DMS79 treated with DMSO at 0.1 percent for 48 hours (cell line): ENCODE measurements around the gene SLC25A52.
"Not testable (repeated sequence)": the region's sequence is repeated elsewhere in the genome, so short reads cannot be mapped to it uniquely, and the experiment has no call there.

Experiments used
- DNase-seq: peaks from one replicate; lab custom pipeline; 2025; lab: John Stamatoyannopoulos, UW

Gene SLC25A52, protein sequence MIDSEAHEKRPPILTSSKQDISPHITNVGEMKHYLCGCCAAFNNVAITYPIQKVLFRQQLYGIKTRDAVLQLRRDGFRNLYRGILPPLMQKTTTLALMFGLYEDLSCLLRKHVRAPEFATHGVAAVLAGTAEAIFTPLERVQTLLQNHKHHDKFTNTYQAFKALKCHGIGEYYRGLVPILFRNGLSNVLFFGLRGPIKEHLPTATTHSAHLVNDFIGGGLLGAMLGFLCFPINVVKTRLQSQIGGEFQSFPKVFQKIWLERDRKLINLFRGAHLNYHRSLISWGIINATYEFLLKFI

DNA sequence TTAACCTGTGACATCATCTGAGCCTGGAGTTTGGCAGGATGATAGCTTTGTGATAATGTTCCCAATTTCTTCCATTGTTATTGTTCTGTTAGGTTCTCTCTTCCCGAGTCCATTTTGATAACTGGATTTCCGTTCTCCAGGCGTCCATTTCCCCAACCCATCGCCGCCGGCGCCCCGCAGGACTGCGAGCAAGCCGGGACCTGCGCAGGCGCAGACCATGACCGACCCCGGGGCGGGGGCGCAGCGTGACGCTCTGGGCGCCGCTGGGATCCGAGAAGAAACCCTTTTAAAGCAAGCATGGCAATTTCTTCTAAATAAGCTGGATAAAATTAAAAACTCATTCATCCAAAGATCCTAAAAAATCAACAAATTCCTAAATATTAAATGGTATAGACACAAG is at the start of gene SLC25A52:
Gene SLC25A52 (minus strand): TSS at position 186 of the 400 bp plus-strand sequence. CDS start 219 bp downstream, outside the sequence.
- no peak for DNase-seq

DNA sequence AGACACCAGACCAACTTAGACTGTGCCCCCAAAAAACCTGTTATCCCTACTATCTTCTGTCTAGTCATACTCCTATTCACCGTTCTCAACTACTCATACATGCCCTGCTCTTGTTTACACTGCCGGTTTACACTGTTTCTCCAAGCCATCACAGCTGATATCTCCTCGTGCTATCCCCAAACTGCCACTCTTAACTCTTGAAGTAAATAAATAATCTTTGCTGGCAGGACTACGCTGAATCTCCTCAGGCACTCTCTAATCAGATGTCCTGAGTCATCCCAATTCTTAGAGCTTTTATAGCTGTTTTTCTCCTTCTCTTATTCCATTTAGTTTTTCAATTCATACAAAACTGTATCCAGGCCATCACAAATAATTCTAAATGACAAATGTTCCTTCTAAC is 48.4 kb upstream of the SLC25A52 start:
- not testable (repeated sequence) for DNase-seq

DNA sequence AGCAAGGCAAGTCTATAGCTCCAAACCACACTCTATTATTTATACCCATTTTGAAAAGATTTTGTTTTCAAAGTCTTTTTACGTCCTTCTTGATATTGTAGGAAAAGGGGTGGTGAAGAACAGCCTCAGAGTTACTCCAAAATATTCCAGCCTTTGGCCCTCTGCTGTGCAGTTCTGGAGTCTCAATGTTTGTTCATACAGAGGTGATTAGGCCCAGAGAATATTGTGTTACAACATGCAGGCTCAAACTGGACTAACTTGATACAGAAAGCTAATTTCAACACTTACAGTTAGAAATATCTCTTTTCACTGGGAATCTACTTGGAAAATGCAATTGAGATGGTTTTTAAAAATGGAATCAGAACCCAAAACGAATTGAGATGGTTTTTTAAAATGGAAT is 40.4 kb upstream of the SLC25A52 start:
- DNase-seq, result no peak

DNA sequence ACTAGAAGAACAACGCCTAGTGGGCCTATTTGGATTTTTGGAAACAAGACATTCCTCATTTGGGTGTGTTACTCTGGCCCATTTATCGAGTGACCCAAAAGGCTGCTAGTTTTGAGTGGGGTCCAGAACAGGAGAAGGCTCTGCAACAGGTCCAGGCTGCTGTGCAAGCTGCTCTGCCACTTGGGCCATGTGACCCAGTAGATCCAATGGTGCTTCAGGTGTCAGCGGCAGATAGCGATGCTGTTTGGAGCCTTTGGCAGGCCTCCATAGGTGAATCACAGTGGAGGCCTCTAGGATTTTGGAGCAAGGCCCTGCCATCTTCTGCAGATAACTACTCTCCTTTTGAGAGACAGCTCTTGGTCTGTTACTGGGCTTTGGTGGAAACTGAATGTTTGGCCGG is 38.6 kb upstream of the SLC25A52 start:
- not testable (repeated sequence) for DNase-seq

DNA sequence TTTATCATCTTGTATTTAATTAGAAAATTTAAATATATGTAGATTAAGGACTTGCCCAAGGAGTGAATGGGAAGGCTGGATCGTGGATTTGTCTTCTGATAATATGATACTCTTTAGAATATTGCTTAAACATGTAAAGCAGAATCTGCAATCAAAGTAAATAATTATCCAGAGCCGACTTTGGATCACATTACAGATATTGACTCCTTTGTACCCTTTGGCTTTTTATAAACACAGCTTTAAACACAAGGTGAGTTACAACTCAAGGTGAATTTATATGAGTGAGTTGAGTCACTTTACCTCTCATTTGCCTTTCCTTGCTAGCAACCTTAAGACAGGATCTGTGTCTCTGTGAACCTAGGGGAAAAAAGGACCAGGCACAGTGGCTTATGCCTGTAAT is 37.7 kb upstream of the SLC25A52 start:
- no peak for DNase-seq

DNA sequence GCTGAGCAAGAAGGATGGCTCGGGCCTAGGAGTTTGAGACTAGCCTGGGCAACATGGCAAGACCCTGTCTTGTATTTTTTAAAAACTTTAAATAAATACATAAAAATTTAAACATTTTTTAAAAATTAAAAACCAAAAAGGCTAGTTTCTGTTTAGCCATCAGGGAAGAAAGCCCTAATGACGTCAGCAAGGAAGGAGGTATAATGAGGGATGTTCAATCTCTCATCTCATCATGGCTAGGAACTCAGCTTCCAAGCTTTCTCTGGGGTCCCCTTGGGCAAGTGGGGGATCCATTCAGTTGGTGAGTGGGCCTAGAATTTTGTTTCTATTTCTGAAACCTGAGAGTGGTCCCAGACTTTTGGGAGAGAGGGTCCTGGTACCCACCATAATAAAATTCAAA is 35.1 kb upstream of the SLC25A52 start:
- no peak for DNase-seq

DNA sequence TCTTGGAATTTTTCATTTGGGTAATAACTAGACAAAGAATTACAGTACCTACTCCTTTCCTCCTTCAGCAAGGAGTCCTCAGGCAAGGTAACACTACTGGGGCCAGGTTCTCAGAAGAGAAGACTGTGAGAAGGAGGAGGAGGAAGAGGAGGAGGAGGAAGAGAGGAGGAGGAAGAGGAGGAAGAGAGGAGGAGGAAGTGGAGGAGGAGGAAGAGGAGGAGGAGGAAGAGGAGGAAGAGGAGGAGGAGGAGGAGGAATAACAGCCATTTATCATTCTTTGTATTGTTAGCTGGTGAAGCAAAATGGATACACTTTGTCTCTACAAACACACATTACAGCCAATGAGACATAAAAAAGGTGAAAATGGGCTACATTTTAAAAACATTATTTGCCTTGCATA is 32.9 kb upstream of the SLC25A52 start:
- no peak for DNase-seq

DNA sequence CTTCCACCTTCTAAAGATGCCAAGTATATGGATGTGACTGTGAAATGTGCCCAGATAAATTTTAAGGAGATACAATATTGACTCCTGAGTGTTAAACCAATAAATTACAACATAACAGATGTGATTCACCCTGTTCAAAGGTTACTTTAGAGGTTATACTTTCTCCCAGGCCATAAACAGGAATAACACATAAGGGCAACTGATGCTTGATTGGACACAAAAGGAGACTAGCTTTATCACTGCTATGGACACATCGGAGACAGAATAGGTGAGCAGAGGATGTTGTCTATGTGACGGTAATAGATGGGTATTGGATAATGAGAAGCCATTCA is 31.9 kb upstream of the SLC25A52 start:
- no peak for DNase-seq

DNA sequence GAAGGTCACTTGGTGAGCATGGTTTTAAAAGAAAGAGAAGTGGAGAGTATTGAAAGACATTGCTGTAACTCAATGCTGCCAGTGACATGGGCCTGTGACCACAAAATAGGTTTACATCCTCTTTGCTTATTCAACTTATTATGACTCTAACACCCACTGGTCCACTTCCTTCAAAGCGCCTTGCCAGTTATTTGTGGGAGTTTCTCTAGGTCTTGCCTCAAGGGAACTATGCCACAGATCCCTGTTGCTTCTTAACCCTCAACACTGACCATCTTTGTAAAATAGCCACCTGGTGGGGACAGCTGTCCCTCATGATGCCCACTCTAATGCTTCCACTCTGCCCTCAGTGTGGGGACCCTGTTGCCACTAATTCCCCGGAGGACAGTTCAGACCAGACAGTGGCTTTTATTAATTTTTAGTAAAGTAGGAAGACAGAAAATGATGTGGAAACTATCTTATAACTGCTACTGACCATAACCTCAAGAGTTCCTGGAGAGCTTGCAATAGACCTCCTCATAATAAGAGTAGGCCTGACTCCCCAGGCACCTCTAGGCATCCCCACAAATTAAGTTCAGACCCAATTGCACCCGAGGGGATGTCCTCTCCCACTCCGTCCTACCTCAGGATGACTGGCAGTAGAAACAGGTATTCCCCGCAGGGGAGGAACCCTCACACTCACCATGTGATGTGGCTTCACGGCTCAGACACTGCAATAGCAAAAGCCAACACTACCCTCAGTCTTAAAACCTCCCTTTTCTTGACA is 31.3 kb upstream of the SLC25A52 start:
- no peak for DNase-seq

DNA sequence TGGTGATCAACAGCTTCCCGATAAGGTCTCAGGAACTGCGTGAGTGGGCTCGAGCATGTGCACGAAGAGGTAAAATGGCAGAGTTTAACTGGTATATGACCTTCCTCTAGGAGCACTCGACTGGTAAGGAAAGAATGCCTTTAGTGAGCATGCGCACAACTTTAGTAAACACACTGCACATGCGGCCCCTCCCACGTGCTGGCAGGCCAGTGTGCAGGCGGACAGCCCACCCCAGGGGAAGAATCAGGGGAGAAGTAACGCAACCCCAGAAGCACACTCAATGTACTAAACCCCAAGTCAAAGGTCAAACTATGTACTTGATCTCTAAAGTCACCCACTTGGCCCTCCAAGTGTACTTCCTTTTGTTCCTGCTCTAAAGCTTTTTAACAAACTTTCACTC is 28.7 kb upstream of the SLC25A52 start:
- no peak for DNase-seq

DNA sequence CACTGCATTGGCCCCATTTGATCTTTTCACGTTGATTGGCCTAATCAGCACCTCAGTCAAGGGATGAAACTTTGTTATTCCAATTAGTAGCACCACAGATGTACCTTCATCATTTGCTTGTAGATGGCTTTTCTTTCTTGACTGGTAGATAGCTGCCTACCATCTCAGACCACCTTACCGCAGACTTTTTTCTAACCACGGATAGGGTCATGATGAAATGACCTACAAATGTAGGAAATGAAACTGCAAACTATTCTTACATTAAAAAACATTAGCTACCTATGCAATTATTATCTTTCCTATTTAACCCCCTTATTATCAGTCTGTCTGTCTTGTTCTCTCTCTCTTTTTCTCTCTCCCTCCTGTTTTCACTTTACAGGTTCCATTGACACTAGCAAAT is 22.4 kb upstream of the SLC25A52 start:
- DNase-seq, result no peak

DNA sequence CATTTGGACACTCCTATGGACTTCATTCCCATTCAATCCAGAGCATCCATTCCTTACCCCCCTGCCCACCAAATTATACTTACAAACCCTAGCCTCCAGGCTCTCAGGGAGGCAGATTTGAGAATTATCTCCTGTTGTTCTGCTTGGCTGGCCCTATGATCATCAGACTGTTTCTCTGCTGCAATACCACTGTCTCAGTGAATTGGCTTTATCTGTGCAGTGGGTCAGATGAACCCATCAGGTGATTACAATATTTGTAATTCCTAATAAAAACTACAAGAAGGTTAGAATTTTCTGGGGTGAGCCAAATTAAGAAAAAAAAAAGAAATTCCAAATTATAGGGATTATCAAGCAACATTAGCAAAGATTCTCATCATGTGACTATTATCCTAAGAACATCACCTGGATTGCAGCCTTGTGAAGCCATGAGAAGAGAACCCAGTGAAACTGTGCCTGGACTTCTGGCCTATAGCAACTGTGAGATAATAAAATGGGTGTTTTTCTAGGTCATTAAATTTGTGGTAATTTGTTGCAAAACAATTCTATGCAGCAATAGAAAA is 17.8 kb upstream of the SLC25A52 start:
- no peak for DNase-seq

DNA sequence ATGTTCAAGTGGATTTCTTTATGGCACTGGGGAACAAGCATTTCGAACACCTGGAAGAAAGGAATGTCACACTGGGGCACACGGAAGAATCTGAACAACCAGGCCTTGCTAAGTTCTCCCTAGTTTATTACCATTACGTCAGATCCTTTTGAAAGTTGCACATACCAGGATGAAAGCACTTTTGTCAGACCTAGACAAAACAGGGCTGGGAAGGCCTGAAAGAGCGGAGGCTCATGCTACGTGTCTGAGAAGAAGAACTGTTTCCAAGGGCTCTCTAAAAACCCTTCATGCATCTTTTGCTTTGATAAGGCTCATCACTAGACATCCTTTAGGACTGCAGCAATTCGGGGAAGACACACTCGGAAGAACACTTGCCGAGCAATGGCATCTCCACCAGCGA is 15.4 kb upstream of the SLC25A52 start:
- no peak for DNase-seq

DNA sequence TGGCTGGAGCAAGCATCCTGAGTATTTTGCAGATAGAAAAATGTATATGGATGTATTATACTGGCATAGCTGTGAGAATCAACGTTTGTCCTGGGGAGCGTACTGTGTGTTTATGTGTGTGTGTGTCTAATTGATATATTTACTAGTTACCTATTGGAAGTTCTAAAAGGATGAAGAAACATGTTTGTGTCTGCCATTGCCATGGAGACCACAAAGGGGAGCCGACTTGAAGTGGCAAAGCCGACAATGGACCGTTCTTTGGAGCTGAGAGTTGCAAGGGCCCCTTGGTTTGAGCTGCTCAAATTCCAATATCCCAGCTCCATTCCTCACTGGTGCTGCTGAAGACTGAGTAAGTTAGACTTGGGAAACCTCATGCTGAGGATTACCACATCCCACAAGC is 14.3 kb upstream of the SLC25A52 start:
- no peak for DNase-seq

DNA sequence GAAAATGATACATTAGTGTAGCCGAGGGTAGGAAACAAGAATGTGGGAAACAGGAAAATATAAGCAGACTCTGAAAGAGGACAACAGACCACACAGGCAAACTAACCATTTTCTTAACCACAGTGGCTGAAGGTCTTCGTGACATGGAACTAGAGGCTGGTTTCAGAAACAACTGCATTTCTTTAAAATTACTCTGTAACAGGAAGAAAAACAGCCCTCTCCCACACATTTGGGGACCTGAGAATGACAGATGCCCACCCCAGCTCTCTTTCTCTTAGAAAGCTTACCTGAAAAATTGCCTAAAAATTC is 13.8 kb upstream of the SLC25A52 start:
- no peak for DNase-seq

DNA sequence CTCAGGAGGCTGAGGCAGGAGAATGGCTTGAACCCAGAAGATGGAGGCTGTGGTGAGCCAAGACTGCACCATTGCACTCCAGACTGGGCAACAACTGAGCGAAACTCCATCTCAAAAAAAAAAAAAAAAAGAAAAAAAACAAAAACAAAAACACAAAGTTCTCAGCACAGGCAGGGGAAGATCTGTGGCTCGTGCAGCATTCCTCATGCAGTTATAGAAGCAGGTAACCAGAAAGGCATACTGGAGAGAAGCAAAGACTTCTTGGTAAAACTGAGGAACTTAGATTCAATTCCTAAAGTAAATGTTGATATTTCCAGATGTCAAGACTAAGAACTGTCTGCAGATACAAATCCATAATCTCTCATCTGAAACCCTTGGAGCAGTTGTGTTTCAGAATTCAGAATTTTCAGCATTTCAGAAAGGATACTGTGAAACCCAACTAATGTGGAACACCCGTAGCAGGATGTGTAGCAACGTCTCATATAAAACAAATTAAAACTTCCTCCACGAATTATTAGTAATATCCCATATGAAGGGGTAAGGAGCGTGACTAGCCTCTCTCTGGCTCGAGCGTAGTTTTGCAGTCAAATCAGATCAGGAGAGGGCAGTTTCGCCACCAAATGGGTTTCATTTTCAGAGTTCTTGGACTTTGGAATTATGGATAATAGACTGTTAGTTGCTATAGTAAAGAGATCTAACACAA is 13.2 kb upstream of the SLC25A52 start:
- no peak for DNase-seq

DNA sequence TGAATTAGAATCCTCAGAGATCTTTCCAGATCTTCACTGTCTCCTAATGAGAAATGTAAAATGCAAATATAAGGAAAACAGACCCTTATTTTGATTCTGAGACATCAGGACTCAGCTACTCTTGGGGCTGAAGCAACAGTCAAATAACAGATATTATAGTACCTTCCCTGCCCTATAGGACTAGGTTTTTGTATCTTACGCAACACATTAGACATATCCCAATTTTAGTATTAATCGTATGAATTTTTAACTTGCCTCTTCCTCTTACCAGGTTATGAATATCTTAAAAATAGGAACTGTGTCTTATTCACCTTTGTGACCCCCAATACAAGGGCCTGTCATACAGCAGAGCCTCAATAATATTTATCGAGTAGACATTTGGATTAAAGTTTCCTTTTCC is 12.0 kb upstream of the SLC25A52 start:
- no peak for DNase-seq

DNA sequence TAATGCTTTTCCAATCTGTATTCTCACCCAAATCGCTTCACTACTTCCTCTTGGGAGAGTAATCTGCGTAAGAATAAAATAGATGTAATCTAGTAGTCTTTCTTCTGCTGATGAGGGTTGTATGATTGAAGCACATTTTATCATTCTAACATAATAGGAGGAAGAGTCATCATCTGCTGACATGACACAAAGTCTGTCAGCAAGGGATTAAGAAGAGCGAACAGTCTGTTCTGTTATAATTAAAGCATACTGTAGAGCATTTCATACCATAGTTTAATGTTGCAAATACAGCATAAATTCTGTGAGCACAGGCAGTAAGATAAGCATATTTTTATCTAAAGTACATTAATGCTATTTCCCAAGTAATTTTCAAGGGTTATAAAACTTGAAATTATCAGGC is 10.4 kb downstream of the SLC25A52 start:
- DNase-seq, result no peak

DNA sequence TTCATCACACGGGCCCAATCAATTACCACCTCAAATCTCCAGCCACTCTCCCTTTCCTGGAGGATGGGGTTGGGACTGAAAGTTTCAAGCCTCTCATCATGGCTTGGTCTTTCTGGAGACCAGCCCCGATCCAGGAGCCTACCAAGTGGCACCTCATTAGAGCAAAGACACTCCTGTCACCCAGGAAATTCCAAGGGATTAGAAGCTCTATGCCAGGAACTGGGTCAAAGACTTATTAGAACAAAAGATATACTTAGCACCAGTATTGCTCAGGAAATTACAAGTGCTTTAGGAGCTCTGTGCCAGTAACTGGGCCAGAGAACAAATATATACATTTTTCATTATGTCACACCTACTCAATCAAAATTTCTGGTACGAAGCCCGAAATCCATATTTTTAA is 14.3 kb downstream of the SLC25A52 start:
- DNase-seq, result no peak

DNA sequence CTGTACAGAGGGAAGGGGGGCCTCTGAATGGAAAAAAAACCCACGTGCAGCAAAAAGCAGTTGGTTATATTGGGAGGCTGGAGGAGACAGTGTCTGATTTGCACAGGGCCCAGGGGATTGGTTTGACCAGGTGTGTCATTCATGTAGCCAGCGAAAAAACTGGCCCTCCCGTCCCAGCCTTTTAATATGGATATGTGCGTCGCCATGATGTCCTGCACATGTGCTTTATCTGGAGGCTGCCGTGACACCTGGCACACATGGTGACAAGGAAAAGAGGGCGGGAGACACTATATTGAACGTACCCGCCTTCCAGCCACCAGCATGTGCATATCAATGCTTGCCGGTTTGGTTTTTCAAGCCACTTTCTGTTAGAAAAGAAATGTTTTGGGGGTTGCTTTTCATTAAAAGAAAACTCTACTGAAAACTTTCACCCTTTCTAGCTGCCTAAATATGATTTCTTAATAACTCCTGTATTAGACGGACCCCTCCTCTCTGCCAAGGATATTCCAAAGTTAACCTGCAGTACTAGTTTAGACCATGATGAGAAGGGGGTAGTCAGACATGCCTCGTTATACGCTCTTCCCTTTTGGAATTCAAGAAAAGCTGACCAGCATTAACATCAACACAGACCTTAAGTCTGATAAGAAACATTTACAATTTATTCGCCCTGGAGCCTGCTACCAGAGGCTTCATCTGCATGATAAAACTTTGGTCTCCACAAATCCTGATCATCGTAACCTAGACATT is 16.2 kb downstream of the SLC25A52 start:
- DNase-seq, result no peak

DNA sequence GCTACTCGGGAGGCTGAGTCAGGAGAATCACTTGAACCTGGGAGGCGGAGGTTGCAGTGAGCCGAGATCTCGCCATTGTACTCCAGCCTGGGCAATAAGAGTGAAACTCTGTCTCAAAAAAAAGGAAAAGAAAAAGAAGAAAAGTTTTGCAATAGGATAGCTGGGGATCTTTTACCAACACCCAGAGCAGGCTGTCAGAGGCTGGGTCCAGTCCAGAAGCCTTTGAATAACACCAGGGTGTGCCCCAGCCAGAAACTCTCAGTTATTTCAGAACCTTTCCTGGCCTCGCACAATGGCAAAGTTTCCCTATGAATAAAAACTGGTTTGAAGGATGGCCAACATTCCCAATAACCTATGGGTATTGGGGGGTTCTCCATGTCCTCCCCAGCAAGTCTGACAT is 17.1 kb downstream of the SLC25A52 start:
- not testable (repeated sequence) for DNase-seq

DNA sequence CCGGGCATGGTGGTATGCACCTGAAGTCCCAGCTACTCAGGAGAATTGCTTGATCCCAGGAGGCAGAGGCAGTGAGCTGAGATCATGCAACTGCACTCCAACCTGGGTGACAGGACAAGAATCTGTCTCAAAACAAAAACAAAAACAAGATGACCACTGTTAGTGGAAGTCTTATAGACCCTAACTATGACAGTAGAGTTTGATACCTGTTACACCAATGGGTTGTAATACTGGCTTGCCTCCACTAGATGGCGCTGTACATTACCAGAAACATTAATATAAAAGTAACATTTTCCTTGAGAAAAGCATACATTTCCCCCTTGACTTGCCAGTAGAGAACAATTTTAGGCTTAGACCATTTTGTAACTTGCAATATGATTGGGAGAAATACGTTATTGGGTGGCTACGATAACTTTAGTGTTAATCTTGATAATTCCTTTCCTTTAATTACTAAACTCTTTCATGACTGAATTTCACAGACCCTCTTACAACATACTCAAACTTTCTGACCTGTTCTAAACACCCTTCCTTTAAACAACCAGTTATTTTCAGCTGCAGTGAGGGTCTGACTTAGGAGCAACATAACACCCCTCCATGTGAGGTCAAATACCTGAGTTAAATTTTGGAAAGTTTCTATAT is 19.5 kb downstream of the SLC25A52 start:
- DNase-seq, result no peak
